Measurements from ENCODE around the gene JMJD4. TPM values are rescaled to one million over a fixed set of nuclear protein-coding genes. Genes with fewer than 3 reads are reported as not detected.
"Not testable (repeated sequence)": the region's sequence is repeated elsewhere in the genome, so short reads cannot be mapped to it uniquely, and the experiment has no call there.

The JMJD4 gene
- total RNA-seq, 1 donor from 2014 or later, result 18.5 TPM

GRCh38 chr1:227731696-227732585, 3.2 kb downstream of the JMJD4 start:
- no peak for DNase-seq

- DNase-seq, result no peak
These were observed 3.8 kb downstream of the JMJD4 start for GRCh38 chr1:227731241-227731677.

DNA sequence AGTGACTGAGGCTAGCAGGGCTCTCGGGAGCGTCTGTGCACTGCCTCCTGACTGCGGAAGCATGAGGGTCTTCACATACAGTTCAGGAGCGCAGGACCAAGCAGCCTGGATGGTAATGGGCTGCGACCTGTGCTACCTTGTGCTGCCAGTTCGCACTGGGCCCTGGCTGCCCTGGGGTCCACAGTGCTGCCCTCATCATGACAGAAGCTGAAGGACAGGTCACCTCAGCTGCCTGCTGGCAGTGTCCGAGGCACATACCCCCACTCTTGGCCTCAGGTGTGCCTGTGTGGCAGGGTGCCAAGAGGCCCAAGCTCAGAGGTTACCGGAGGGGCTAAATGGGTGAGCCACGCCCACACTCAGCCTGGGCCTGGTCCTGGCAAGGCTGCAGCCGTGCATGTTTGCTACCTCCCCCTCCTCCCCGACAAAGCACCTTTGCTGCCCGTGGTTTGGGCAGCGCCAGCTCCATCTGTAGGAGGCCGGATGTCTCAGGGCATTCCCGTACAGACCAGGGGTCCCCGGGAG, 4.4 kb downstream of the JMJD4 start:
- no peak for DNase-seq

DNA sequence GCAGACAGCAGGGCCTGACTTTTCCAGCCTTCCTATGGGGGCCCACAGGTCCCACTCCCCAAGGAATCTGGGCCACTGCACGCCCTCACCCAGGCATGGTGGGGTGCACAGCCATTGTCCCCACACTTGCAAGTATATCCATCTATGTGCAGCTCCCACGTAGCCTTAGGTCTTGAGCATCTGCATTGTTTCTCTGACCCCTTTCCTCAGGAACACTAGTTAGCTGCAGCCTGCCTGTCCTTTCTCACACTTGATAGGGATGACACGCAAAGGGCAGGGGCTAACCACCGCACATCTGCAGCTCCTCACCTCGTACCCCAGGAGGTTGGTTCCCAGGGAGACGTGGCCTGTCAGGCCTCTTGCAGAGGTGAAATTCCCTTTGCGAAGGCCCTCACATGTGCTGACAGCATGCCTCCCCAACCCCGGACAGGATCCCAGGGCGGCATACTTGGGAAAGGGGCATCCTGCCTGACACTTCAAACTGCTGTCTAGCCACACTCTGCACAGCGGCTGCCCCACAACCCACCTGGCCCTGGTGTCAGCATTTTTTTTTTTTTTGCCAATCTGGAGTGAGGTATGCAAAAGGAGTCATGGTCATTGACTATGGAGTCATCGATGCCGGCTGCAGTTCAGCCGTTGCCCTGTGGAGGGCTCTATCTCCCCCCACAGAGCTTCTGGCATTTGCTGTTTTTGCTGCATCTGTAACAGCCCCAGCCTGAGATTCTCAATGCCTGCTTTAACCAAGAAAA, 5.0 kb downstream of the JMJD4 start:
- peak; percentile 66 for DNase-seq

DNA sequence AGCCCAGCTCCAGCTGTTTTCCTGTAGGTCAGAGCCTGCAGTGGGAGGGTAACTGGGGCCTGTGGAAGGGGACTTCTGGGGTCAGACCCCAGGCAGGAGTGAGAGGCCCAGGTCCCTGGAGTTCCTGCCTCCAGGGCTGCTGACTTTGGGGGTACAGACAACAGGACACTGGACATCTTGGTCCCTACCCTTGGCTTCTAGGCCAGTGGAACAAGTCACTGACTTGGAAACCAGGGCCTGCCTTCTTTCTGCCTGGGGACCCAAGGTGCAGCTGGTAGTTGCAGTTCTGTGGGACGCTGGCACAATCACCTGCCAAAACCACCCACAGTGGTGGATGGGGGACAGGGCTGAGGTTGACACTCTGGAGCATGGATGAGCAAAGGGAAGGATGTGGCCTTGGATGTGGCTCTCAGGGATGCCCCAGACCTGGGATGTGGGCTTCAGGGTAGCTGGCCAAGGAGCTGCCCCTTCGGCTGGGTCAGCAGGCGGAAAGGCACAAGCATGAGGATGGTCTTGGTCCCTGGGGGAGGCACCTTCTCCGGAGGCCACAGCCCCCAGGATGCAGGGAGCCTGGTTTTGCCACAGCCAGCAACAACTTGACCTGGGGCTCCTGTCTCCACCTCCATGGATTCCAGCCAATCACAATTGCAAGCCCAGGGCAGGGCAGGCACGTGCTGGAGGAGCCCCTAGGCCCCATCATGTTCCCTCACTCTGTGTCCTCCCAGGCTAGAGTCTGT, 5.8 kb downstream of the JMJD4 start:
- no peak for DNase-seq

GRCh38 chr1:227728892-227729143, 6.3 kb downstream of the JMJD4 start:
- DNase-seq, result no peak

DNA sequence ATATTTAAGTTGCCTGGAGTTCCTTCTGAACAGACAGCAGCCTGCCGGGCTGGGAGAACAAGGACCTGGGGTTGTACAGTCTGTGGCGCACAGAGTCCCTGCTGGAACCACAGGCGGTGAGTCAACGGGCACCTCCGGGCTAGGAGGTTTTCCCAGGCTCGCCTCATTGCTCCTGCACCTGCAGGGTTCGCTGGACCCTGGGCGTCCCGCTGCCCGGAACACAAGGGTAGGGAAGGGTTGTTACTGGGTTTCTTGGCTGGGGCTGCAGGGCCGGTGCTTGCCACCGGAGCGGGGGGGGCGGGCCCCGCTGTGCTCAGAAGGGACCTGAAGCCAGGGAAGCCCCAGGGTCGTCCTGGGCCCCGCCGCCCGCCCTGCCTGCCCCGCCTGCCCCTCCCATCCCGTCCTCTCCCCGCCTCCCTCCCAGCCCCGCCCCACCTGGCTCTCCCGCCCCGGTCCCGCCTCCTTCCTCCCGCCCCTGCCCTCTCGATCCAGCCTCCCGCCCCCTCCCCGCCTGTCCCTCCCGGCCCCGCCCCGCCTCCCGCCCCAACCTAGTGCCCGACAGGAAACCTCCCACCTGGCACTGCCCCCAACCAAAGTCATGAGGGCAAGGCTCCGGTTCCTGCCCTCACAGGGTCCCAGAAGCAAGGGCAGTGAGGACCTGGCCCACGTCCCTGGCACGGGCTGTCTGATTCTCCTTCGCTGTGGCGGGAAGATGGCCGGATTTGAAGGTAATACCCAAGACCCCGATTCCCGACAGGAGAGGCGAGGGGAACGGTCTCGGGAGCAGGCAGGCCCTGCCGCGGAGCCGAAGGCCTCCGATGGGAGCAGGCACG, 6.8 kb downstream of the JMJD4 start:
- DNase-seq, result peak; percentile 87

GRCh38 chr1:227726924-227727599, 8.0 kb downstream of the JMJD4 start:
- DNase-seq, result no peak

DNA sequence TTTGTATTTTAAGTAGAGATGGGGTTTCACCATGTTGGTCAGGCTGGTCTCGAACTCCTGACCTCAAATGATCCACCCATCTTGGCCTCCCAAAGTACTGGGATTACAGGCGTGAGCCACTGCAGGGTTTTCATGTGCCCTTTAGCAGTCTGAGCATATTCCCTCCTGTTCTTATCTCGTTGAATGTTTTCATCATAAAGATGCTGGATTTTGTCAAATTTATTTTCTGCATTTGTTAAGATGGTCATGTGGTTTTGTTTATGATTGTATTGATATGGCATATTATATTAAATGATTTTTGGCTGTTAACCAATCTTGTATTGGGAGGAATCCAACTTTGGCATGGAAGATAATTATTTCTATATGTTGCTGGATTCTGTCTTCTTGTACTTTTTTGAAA, 8.8 kb downstream of the JMJD4 start:
- no peak for DNase-seq

DNA sequence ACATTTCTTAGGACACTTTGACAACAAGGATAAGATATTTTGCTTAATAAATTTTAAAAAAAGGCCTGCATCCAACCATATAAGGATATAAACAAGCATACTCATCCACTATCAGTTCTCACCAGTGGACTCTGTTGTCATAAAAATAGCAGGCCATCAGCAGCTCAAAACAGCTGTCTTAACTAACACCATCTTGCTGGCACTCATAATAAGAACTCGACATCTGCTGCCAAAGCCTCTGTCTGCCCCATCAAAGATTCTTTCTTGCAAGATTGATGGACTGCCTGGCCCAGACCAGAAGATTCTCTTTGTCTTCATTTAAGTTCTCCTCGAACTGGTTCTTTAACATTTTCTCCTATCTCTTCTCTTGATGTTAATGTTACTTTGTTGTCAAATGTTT, 10.1 kb downstream of the JMJD4 start:
- peak; percentile 57 for DNase-seq

DNA sequence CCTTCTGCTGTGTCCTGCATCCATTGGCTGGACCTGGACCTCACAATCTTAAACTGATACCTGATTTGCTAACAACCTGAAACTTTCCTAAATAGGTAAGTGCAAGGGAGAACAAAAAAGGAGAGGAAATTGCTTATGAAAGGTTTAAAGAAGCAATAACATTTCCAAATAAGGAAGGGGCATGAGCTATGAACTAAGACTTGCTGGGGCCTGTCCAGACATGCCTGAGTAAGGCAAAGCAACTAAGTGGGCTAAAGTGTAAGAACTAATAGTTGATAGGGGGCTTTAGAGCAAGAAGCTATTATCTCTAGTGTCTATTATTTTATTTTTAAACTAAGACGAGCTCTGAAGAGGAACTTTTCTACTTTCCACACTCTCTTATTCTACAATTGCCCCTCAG, 11.6 kb downstream of the JMJD4 start:
- no peak for DNase-seq

DNA sequence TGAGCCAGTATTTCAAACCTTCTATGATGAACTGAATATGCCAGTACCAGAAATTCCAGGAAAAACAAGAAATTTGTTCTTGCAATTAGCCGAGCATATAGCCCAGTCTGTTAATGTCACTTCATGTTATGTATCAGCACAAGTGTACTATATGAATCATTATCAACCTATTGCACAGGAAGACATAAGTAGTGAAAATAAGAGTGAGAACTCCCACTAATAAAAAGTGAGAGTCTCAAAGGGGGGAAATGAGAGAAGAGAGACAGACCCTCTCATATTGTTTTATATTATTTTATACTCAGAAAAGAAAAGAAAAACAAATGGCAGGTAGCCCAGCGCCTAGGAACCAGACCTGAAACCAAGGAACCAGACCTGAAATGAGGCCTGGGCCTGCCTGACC, 16.2 kb downstream of the JMJD4 start:
- DNase-seq, result no peak

GRCh38 chr1:227712648-227713047, 22.5 kb downstream of the JMJD4 start:
- DNase-seq, result no peak

- not testable (repeated sequence) for DNase-seq
These were observed 24.6 kb downstream of the JMJD4 start for GRCh38 chr1:227710474-227710873.

DNA sequence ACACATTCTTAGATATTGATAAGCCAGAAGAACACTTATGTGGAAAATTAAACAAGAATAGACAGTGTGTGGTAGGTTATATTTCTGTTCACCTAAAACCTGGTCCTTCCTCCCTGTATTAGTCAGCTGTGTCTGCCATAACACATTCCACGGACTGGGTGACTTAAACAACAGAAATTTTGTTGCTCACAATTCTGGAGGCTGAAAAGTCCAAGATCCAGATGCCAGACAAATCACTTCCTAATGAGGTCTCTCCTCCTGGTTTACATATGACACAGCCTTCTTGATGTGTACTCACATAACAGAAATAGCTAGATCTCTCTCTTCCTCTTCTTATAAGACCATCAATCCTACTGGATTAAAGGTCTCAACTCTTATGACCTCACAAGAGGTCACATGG, 25.7 kb downstream of the JMJD4 start:
- no peak for DNase-seq

GRCh38 chr1:227707846-227708245, 27.3 kb downstream of the JMJD4 start:
- no peak for DNase-seq

- not testable (repeated sequence) for DNase-seq
These were observed 33.5 kb downstream of the JMJD4 start for GRCh38 chr1:227701631-227702030.

DNA sequence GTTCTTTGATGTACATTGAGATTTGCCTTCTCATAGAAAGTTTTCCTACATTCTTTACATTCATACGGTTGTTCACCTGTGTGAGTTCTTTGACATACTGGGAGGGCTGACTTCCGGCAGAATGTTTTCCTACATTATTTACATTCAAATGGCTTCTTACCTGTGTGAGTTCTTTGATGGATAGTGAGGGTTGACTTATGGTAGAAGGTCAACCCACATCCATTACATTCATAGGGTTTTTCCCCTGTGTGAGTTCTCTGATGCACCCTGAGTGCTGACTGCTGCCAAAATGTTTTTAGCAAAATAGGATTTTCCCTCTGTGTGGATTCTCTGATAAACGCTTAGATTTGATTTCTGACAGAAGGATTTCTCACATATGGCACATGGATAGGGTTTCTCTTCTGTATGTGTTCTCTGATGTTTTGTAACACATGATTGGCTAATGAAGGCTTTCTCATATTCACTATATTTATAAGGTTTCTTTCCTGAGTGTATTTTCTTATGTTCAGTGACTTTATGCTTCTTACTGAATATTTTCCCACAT, 37.7 kb downstream of the JMJD4 start:
- DNase-seq, result no peak

GRCh38 chr1:227685807-227686206, 49.3 kb downstream of the JMJD4 start:
- DNase-seq, result no peak

Data from tongue (tissue), 2 donors.